HG03469 (cell line): ENCODE data around the gene CACNA1C.

Experiments used
- ATAC-seq: cut with Tn5 transposase; IDR thresholded peaks from one replicate; pipeline ENCODE4 v1.9.1; 2021; ENCODE audit warnings: mild to moderate bottlenecking, moderate library complexity, moderate number of reproducible peaks; ENCODE audit not compliant: unreplicated experiment

Gene CACNA1C

DNA sequence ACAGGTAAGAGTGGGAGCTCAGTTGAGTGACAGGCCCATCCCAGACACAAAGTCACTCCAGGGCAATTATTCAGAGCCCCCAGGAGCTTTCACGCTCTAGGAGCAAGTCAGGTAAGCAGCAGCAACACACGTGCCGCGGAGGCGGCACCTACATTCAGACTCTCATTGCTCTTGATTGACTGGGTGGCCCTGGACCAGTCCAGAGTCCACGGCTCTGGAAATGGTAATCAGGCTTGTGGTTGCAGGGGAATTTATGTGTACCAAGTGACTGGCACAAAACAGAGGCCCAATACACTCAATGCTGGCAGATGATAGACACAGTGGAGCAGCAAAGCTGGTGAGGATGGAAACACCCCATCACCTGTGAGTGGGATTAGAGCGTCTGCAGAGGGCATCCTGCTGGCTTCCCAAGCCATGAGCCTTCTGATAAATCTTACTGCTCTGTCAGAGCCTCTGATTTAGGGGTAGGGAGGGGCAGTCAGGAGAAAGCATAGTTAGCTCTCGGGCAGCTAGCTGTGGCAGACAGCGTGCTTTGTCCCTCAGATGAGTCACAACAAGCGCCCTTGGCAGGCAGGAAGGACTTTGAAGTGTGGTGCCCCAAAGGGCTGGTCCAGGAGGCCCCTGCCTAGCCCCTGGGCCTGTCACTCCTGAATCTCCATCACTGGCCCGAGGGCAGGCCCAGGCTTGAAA is 344.7 kb downstream of the CACNA1C start:
- ATAC-seq, result no peak

DNA sequence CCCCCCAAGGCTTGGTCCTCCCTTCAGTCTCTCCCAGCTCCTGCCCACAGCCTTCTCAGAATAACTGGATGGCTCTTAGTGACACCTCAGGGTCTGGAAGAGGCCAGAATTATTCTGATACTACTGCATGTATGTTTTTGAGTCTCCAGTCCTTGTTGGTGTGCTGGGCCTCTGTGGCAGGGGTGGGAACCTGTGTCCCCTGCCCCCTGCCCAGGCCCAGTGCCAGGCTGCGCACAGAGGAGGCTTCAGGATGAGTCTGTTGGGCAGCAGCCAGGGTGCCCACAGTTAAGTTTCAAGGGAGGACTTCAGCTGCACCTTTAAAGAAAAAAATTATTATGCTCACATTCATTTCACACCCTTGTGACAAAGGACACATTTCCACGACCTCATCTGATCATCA is 348.3 kb downstream of the CACNA1C start:
- no peak for ATAC-seq

DNA sequence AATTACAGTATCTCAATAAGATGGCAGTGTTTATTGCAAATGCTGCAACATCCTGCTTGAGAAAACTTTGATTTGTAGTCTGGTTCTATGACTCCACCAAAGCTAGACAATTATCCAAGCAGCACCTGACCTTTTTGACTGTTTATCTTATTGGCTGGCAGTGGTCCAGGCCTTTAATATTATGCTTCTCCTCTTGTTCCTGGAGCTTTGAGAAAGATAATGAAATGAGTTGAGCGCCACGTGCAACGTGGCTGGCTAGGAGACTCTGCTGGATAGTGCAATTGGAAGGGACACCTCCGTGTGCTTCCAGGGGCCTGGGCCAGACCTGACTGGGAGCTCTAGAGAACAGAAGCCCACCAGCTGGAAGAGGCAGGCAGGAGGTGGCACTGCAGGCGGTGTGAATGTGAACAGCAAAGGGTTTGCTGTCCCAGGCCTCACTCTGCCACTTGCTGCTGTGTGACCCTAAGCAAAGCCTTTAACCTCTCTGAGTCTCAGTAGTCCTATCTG is 349.3 kb downstream of the CACNA1C start:
- ATAC-seq, result no peak

DNA sequence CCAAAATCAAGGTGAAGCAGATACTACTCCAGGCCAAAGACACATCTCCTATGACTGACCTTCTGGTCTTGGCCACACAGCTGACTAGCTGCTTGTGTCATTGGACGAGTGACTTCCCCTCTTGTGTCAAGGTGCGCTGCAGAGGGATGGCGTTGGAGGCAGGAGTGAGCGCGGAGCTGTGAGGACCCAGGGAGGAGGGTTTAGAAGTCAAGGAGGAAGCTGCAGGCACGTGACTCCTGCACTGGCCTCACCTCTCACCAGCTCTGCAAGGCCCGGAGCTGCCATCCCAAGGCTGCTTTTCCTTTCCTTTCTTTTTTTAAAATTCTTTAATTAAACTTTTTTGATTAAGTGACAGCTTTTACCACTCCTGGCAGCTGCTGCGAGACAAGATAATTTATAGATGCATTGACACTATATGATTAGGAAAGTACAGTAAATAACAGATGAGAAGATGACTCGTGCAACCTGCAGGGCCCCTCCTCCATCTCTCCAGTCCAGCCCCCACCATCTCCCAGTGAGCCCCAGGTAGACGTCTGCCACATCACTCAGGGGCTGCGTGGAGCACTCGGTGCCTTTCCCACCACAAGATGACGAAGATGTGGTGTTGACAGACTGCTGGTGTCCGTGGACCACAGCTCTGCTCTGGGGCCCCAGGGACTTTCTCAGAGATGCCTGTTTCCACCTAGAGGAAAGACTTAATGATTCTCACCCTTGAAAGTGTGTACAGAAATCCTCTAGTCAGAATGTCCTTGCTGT is 350.6 kb downstream of the CACNA1C start:
- ATAC-seq, result no peak

DNA sequence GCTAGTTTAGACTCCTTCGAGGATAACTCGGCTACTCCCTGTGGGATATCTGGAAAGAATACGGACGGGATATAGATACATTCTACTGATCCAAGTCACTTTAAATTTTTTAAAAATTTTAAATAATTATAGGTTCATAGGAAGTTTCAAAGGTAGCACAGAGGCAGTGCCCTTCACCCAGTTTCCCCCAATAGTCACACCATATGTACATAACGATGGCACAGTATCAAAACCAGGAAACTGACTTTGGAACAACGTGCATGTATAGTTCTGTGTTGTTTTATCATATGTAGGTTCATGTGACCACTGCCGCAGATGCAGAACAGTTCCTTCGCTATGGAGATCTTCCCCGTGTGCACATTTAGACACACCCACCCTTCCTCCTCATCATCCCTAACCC is 352.3 kb downstream of the CACNA1C start:
- ATAC-seq, result no peak

DNA sequence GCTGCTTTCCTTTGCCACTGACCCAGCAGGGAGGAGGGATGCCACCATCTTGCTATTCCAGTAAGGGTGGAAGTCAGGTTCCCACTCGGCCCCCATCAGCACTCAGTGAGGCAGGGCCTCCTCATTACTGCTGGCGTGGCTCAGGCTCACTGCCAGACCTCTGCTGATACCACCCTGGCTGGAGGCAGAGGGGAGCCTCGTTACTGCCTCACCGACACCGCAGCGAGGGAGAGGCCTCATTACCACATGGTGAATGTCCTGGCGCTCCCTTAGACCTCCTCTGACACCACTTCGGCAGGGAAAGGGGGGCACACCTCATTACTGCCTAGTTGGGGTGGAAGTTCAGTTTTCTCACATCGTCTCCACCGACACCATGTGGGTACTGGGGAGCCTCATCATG is 354.1 kb downstream of the CACNA1C start:
- ATAC-seq, result no peak

DNA sequence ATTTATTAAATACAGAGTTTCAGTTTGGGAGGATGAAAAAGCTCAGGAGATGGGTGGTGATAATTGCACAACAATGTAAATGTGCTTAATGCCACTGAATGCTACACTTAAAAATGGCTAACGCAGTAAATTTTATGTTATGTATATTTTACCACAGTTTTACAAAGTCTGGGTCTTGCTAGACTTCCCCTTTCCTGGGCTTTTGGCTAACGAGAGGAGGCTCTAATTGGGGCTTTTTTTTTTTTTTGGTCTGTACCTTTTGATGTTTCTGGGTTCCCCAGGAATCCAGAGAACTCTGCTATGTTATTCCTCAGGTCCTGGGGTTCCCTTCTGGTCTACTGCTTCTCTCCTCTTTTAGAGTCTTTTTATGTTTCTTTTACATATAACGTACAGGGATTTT is 355.5 kb downstream of the CACNA1C start:
- no peak for ATAC-seq

DNA sequence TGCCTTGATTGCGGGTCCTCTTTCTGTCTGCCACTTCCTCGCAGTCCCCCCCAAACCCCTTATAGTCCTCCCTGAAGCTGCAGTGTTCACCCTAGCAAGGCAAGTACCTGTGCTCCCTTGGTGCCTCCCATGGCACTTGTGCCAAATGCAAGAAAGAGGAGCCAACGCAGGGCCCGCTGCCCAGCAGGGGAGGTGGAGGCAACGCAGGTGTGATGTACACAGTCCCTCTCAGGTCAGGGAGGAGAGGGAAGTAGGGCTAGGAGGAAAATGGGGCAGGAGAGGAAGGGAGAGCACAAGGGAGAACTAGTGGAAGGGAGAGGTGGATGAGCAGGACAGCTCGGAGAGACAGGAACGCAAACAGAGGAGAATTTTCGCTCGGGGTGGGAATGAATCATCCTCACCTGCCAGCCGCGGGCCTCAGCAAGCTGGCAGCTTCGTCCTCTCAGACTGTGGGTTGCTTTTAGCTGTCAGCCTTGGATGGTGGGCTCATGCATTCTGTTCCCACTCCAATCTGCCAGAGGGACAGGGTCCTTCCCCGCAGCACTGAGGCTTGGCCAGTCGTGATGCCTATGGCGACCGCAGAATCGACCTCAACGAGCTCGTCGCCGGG is 357.0 kb downstream of the CACNA1C start:
- ATAC-seq, result no peak

DNA sequence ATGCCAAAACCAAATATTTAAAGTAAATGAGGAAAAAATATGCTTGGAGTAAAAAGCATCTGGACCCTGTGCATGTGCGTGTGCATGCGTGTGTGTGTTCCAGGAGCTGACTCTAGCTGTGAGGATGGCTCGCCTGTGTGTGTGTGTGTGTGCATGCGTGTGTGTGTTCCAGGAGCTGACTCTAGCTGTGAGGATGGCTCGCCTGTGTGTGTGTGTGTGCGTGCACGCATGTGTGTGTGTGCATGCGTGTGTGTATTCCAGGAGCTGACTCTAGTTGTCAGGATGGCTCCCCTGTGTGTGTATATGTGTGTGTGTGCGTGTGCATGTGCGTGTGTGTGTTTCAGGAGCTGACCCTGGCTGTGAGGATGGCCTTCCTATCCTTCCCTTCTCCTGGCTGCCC is 357.7 kb downstream of the CACNA1C start:
- ATAC-seq, result no peak

DNA sequence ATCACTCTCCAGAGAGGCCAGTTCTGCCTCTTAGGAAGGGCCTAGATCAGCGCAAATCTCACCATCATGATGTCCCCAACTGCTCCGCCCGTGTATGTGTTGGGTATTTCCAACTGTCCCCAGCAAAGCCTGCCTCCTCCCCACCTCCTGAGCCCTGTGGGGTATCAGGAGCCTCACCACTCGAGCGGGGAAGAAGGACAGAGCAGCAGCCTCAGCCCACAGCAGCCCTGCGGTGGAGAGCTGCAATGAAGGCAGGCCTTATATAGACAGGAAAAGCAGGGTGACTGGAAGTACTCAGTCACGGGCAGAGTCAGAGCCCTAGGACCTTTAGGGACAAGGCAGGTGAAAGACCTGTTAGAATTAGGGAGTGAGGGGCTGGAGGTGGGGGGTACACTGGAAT is 358.2 kb downstream of the CACNA1C start:
- ATAC-seq, result no peak

DNA sequence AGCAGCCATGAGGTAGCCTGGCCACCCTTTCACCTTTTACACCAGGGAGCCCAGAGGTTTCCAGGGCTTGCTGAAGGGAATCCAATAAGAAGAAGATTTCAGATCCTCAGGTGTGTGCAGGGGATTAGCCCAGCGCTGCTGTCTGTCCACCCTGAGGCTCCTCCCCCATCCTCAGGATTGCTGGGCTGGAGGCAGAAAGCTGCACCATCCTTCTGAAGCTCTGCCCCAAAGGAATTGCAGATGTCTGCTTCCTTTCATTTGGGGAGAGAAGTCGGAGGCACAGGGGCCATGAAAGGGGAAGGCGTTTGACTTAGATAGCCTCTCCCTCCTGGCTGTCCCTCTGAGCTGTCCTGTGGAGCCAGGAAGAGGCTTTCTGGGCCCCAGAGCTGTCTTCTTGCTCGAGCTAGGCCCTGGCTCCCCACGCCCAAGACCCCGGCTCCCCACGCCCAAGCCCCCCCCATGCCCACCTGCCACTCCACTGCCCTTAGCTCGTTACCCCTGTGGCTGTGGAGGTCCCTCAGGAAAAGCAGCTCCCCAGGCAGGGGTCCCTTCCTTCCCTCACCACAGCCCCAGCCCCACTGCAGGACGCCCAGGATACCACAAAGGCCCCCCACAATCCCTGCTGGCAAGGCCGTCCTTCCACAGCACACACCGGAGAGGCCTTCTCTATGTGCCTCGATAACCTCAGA is 359.0 kb downstream of the CACNA1C start:
- no peak for ATAC-seq

DNA sequence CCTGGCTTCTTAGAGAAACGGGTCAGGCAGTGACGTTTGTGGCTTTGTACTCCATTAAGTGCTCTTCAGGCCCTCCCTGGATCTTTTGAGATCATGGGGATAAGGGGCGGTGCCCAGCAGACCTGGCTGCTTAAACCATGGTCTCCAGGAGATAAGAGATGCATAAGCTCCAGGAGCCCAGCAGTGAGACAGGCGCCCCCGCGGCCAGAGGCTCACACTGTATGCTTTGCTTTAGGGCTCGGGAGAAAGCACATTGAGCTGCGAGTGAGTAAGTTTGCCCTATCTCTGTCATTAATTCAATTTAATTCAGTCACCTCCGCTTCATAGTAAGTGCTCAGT is 359.5 kb downstream of the CACNA1C start:
- ATAC-seq, result no peak

DNA sequence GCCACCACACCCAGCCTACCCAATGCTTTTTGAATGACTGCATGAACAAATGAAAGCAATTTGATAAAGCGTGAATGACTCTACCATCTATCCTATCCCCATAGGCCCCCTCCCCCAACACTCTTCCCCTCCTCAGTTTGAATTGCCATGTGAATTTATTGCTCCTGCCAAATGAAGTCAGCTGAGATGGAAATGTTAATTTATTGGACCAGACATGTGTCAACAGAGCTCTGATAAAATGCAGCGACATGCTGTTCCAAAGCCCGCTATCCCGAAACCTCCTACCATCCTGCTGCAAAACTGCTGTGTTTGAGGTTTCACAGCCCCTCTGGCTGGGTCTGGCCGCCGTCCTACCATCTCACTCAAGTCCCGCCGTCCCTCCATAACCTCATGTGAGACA is 360.5 kb downstream of the CACNA1C start:
- no peak for ATAC-seq

DNA sequence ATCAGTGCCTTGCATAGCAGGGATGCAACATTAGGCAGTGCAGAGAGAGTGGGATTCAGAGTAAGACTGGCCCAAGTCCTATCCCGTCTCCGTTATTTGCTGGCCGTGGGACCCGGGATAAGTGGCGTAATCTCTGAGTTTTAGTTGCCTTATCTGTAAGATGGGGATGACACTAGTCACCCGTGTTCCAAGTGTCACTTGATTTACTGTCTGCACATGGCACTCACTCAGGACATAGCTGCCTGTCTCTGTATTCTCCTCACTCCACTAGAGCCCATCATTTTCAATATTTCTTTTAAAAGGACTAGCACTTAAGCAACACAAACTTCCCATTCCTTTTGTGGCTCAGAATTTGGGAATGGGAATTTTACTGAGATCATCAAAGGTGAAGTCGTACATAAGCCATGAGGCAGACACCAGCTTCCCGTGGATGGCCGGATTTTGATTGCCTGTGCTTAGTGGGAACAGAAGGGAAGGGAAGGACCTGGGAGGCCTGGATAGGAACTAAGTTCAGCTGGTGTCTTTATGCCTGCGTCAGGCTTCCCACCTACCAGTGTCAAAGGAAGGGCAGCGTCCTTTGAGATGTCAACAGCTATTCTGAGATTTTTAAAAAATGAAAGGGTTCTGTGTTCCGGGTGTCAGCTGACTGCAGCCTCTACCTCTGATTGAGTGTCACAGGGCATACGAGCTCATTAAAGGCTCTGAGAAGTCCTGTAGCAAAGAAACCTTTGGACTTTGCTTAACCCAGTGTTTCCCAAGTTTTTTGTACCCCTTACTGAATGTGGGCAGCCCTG is 361.4 kb downstream of the CACNA1C start:
- ATAC-seq, result no peak

DNA sequence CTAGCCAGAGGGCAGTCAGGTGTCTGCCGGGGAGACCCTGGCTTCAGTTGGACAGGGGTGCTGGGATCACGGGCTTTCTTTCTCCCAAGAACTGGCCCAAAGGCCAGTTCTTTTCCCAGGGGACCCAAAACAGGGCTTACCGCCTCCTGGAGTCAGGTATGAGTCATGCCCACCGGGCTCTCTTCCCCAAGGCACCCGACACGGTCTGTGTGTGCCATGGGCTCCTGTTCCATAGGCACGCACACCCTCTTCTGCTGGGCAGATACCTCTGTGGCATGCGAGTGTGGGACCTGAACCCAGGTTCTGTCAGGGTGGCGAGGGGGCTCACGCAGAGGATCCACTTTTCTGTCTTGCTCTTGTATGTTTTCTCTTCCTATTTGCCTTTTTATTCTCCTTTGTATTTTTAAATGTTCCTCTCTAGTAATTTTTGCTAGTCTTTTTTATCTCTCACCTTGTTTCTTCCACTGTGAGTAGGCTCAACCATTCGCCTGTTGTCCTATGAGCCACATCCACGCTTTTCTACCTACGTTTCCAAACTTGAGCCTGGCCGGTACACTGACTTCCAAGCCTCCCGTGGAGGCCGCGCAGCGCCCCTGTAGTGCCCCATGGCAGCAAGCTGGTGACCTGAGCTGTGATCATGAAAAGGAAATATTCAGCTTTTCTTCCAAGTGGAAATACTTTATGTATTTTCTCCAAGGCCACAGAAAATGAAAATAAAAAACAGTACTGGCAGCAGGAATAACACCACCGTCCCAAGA is 362.2 kb downstream of the CACNA1C start:
- no peak for ATAC-seq

DNA sequence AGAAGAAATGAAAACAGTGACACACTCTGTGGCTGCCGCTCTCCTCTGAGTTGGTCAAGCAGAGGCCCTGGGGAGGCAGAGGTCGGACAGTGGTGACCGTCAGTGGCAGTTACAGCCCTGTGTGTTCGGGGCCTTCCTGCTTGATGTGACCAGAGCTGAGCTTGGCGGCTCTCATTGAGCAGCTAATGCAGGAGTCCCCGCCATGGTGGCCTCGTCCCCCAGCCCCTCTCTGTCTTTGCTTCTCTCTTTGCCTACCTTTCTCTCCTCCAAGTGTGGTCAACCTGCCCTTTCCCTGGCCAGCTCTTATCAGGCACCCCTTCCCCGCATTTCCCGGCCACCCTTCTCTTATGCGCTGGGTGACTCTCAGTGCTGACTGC is 362.8 kb downstream of the CACNA1C start:
- no peak for ATAC-seq

DNA sequence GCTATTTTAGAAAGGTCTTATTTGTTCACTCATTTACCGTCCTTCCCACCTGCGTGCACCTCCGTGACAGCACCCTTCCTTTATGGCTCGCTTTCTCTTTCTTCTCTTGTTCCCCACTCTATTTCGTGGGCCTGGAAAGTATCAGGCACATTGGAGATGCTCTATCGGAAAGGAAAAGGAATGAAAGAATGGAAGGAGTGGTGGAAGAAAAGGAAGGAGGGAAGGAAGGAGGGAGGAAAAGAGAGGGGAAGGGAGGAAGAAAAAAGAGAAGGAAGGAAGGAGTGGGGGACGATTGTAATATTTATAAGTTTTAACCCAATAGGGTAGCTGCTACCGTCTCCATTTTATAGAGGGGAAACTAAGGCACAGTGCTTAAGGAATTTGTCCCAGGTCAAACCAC is 363.4 kb downstream of the CACNA1C start:
- no peak for ATAC-seq

DNA sequence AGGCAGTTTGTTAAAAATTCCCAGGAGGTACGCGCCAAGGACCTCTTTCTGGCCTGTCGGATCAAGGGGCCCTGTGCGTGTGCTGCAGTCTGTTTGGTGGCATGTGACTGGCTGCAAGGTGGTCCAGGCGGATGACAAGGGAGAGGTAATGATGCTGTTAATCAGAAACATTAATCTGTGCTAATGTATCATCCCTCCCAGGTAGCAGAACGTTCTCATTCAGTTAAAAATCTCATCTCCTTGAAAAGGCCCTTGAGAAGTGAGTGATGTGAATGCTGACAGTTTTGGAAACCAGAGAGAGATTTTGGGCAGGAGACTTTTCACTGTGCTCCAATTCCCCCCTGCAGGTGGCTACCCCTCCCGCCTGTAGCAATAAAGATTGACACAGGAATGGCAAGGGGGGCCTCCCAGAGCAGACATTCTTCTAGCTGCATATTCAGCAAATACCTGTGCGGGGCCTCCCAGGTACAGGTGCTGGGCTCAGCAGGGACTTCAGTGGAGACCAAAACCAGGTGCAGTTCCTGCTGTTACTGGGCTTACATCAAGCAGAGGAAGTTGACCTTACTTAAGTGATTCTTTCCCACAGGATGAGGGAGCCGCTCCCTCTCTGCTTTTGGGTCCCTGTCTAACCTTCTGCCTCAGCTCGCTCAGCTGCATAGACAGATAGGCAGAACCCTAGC is 364.8 kb downstream of the CACNA1C start:
- ATAC-seq, result no peak

DNA sequence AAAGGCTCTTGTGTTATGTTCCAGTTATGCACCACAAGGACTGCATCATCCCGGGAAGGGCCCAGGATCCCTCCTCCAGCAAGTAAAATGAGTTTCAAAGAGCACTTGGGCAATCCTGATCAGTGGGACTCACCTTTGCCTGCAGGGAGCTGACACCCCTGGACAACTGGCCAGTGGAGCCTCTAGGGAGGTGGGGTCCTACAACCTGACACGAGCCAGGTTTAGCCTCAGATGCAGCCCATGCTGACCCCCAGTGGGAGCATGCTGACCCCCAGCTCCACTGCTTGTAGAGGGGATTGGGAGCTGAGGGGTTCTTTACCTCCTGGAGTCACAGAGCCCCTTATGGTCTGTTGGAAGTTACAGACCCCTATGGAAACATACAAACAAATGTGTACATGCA is 365.8 kb downstream of the CACNA1C start:
- no peak for ATAC-seq

DNA sequence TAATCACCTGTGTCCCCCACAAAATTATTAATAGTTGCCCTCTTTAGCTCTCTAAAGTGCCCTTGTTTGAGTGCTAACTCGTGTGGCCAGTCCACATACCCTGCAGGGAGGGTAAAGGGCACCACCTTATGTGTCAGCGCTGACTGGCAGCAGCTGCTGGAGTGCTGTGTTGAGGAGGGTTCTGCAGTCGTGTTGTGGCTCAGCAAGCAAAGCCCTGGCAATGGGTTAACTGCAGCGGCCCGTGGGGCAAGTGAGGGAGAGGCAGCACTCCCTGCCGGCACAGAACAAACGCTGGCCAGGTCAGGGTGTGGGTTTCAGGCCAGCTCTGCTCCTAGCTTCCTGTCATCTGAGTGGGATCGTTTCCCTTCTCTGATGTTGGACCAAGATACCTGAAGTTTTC is 369.8 kb downstream of the CACNA1C start:
- ATAC-seq, result no peak
